ENCODE results near the gene FKRP. TPM values are rescaled to one million over a fixed set of nuclear protein-coding genes. Genes with fewer than 3 reads are reported as not detected.

Gene FKRP
- total RNA-seq, 1 experiment from 2014 or later = 19.4 TPM

GRCh38 chr19:46756544-46756888, 10.7 kb downstream of the FKRP start:
- CTCF ChIA-PET = no interaction called here
- POLR2A ChIA-PET = no interaction called here

More at GRCh38 chr19:46756544-46756888, 10.7 kb downstream of the FKRP start:
- RAD21 ChIA-PET (ENCODE audit: low non-redundant PET in 1 of 2, low total read pairs in 2 of 2, uncharacterized antibody in 2 of 2, unreplicated experiment in 2 of 2) = interaction anchor here in 1 of 2 experiments (0.7 kb wide), 1 partner anchor 24 kb away, joined by 6 read pairs; no protein-coding TSS in a partner anchor
- H3K27me3 ChIP-seq (ENCODE audit: insufficient read depth, low read length) = no peaks in the 10 kb centered on the region
- TF ChIP-seq ELF1 (IDR thresholded peaks at IDR 0.05; ENCODE audit: borderline replicate concordance, low read depth) (no peak), ZBTB33 (IDR thresholded peaks at IDR 0.05; ENCODE audit: extremely low read depth, insufficient replicate concordance, low read length) (no peak), SIN3A (IDR thresholded peaks at IDR 0.05; ENCODE audit: low read depth) (no peak), CEBPB (IDR thresholded peaks at IDR 0.05; ENCODE audit: low read depth) (no peak), TCF7L2 (IDR thresholded peaks at IDR 0.05; ENCODE audit: borderline replicate concordance, extremely low read depth, insufficient read depth, insufficient read length) (no peak), SRF (IDR thresholded peaks at IDR 0.05; ENCODE audit: low read depth) (no peak), EGR1 (IDR thresholded peaks at IDR 0.05; ENCODE audit: low read depth) (no peak), REST (IDR thresholded peaks at IDR 0.05; ENCODE audit: low read depth) (no peak), ZFX (IDR thresholded peaks at IDR 0.05) (no peak), EZH2 (IDR thresholded peaks at IDR 0.05) (no peak), EZH2phosphoT487 (IDR thresholded peaks at IDR 0.05; ENCODE audit: borderline replicate concordance) (no peak), SP1 (IDR thresholded peaks at IDR 0.05; ENCODE audit: low read depth) (no peak), ZNF274 (IDR thresholded peaks at IDR 0.05; ENCODE audit: low read depth, low read length) (no peak), FOSL1 (IDR thresholded peaks at IDR 0.05; ENCODE audit: low read depth) (no peak)
- TF ChIP-seq, protein P1, sequence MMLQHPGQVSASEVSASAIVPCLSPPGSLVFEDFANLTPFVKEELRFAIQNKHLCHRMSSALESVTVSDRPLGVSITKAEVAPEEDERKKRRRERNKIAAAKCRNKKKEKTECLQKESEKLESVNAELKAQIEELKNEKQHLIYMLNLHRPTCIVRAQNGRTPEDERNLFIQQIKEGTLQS (IDR thresholded peaks at IDR 0.05) = no peak
- TF ChIP-seq, protein P2, sequence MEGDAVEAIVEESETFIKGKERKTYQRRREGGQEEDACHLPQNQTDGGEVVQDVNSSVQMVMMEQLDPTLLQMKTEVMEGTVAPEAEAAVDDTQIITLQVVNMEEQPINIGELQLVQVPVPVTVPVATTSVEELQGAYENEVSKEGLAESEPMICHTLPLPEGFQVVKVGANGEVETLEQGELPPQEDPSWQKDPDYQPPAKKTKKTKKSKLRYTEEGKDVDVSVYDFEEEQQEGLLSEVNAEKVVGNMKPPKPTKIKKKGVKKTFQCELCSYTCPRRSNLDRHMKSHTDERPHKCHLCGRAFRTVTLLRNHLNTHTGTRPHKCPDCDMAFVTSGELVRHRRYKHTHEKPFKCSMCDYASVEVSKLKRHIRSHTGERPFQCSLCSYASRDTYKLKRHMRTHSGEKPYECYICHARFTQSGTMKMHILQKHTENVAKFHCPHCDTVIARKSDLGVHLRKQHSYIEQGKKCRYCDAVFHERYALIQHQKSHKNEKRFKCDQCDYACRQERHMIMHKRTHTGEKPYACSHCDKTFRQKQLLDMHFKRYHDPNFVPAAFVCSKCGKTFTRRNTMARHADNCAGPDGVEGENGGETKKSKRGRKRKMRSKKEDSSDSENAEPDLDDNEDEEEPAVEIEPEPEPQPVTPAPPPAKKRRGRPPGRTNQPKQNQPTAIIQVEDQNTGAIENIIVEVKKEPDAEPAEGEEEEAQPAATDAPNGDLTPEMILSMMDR (IDR thresholded peaks at IDR 0.05 in 2 of 3, conservative IDR thresholded peaks at IDR 0.05 in 1 of 3; ENCODE audit: borderline replicate concordance in 1 of 3, insufficient read depth in 1 of 3, low read depth in 2 of 3, low read length in 2 of 3) = no peak
- TF ChIP-seq, protein P3, sequence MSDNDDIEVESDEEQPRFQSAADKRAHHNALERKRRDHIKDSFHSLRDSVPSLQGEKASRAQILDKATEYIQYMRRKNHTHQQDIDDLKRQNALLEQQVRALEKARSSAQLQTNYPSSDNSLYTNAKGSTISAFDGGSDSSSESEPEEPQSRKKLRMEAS (IDR thresholded peaks at IDR 0.05) = no peak
- no TSS peak for BruUV-seq (replicated peaks)
- H4K20me1 ChIP-seq (ENCODE audit: insufficient read depth) = no peaks in the 10 kb centered on the region
- intact Hi-C loops (cut with micrococcal nuclease) = no loop called here
- ATAC-seq = no peak
- DNase-seq (ENCODE audit: low read depth, low spot score) = no peak
- no peak overlapping the region for H3K4me3 ChIP-seq (replicated peaks in 1 of 2; ENCODE audit: low read depth in 1 of 2, low read length in 2 of 2)
- H3K9me3 ChIP-seq (ENCODE audit: control insufficient read depth in 1 of 2, insufficient read depth in 1 of 2, low read depth in 1 of 2, low read length in 2 of 2) = no peaks in the 10 kb centered on the region
- H3K4me1 ChIP-seq (ENCODE audit: control insufficient read depth in 1 of 2, insufficient read depth in 2 of 2, low read length in 2 of 2) = peaks cover 8 to 21% of the 10 kb centered on the region in 2 experiments
- no peaks in the 10 kb centered on the region for H3K79me2 ChIP-seq (ENCODE audit: insufficient read depth, low read length)
- H3K36me3 ChIP-seq (ENCODE audit: control insufficient read depth in 1 of 2, insufficient read depth in 2 of 2, low read length in 2 of 2) = peaks cover 0 to 2% of the 10 kb centered on the region in 2 experiments; a peak in 1 of 4 replicates
- H3K9me2 ChIP-seq (ENCODE audit: insufficient read depth) = no peaks in the 10 kb centered on the region
- H3K9ac ChIP-seq (ENCODE audit: low read length) = no peak overlapping the region
- no peak overlapping the region for H2AFZ ChIP-seq (ENCODE audit: low read depth, low read length, poor library complexity, severe bottlenecking)
- H3K4me2 ChIP-seq (ENCODE audit: low read length) = no peak overlapping the region
- no peak overlapping the region for H3K27ac ChIP-seq (ENCODE audit: low read depth, low read length)
